H1 (cell line): ENCODE data around the gene EML4. TPM values are rescaled to one million over a fixed set of nuclear protein-coding genes. Genes with fewer than 3 reads are reported as not detected.

Experiments used
- CTCF ChIA-PET: fragments of 300-600 bp; sonication (Branson Sonifier 250); formaldehyde crosslinking; loops from one replicate; lab custom pipeline; 2021; ENCODE audit not compliant: partially characterized antibody; lab: Charles Lee
- POLR2A ChIA-PET: fragments of 300-600 bp; sonication (Branson Sonifier 250); formaldehyde crosslinking; loops from one replicate; lab custom pipeline; 2021; ENCODE audit warnings: inconsistent platforms; ENCODE audit not compliant: partially characterized antibody; lab: Charles Lee
- DNase-seq, 2 experiments: peaks; one replicate each; pipeline versions ENCODE4 v3.0.0 to v3.0.0-alpha.2; 2010 to 2022; ENCODE audit warnings: low spot score in 2 of 2, low read depth in 1 of 2, mixed read lengths in 1 of 2
- FAIRE-seq: peaks from 2 replicates; lab custom pipeline; 2011; peaks lifted over from hg19 to GRCh38; lab: Jason Lieb, UNC
- H2AFZ ChIP-seq: 2 replicates; pipeline ENCODE4 v1.8.1; 2012; ENCODE audit warnings: low read length, inconsistent platforms
- H2AK5ac ChIP-seq: 2 replicates; pipeline ENCODE4 v1.6.1; 2013; ENCODE audit warnings: low read depth, low read length
- H2BK120ac ChIP-seq: replicated peaks from 2 replicates; pipeline ENCODE3; 2013; ENCODE audit warnings: low read depth, low read length, inconsistent platforms
- H2BK12ac ChIP-seq: 2 replicates; pipeline ENCODE4 v1.6.1; 2013; ENCODE audit warnings: low read depth, low read length
- H2BK15ac ChIP-seq: 2 replicates; pipeline ENCODE4 v1.6.1; 2013; ENCODE audit warnings: low read length
- H2BK20ac ChIP-seq: 2 replicates; pipeline ENCODE4 v1.6.1; 2013; ENCODE audit warnings: low read length
- H2BK5ac ChIP-seq: 2 replicates; pipeline ENCODE4 v1.6.1; 2013; ENCODE audit warnings: low read depth, low read length
- H3K14ac ChIP-seq: 2 replicates; pipeline ENCODE4 v1.6.1; 2013; ENCODE audit warnings: inconsistent platforms; ENCODE audit not compliant: insufficient read length
- H3K18ac ChIP-seq: 2 replicates; pipeline ENCODE4 v1.6.1; 2013; ENCODE audit warnings: low read length; ENCODE audit errors: extremely low read depth
- H3K23ac ChIP-seq: 2 replicates; pipeline ENCODE4 v1.6.1; 2013; ENCODE audit warnings: inconsistent platforms; ENCODE audit not compliant: insufficient read length
- H3K23me2 ChIP-seq: 2 replicates; pipeline ENCODE4 v1.6.1; 2013; ENCODE audit warnings: low read depth, low read length
- H3K27ac ChIP-seq: 2 replicates; pipeline ENCODE4 v1.6.1; 2011; ENCODE audit warnings: low read depth, low read length, inconsistent platforms
- H3K27me3 ChIP-seq, 4 experiments: replicated peaks in 1 of 4; 1 replicate in 1 of 4; 2 replicates in 3 of 4; pipeline versions ENCODE4 v1.6.1 to v1.8.1; 2011 to 2013; ENCODE audit warnings: low read length in 3 of 4, mild to moderate bottlenecking in 3 of 4, inconsistent platforms in 2 of 4, mixed read lengths in 2 of 4, moderate library complexity in 1 of 4; ENCODE audit not compliant: control insufficient read depth in 3 of 4, insufficient read depth in 3 of 4; ENCODE audit errors: extremely low read depth in 1 of 4
- H3K36me3 ChIP-seq, 4 experiments: 2 replicates each; pipeline versions ENCODE4 v1.6.1 to v1.8.1; 2011 to 2013; ENCODE audit warnings: mild to moderate bottlenecking in 4 of 4, low read length in 3 of 4, moderate library complexity in 2 of 4, control low read depth in 1 of 4, inconsistent platforms in 1 of 4; ENCODE audit not compliant: insufficient read depth in 4 of 4, control insufficient read depth in 2 of 4
- H3K4ac ChIP-seq: replicated peaks from 2 replicates; pipeline ENCODE3; 2013; ENCODE audit warnings: low read length, low read depth, mixed read lengths, inconsistent platforms; ENCODE audit not compliant: insufficient read length
- H3K4me1 ChIP-seq, 4 experiments: replicated peaks in 1 of 4; 1 replicate in 1 of 4; 2 replicates in 3 of 4; pipeline versions ENCODE4 v1.6.1 to v1.8.1; 2011 to 2013; ENCODE audit warnings: low read length in 3 of 4, inconsistent platforms in 2 of 4, mixed read lengths in 1 of 4; ENCODE audit not compliant: insufficient read depth in 4 of 4, control insufficient read depth in 3 of 4
- H3K4me2 ChIP-seq, 2 experiments: 2 replicates each; pipeline versions ENCODE4 v1.6.1 to v1.8.1; 2011 to 2013; ENCODE audit warnings: low read depth in 2 of 2, low read length in 2 of 2, control low read depth in 1 of 2, inconsistent platforms in 1 of 2, mild to moderate bottlenecking in 1 of 2; ENCODE audit not compliant: insufficient read depth in 1 of 2
- H3K4me3 ChIP-seq, 4 experiments: fragments of 200-600, 300-600 bp in 1 of 4; sonication (generic), shearing (Covaris generic), sonication (Bioruptor Twin) in 1 of 4; 2 replicates each; pipeline versions ENCODE4 v1.5.1 to v1.8.1; 2011 to 2016; ENCODE audit warnings: low read length in 4 of 4, low read depth in 3 of 4, control low read depth in 2 of 4, inconsistent platforms in 2 of 4, mild to moderate bottlenecking in 2 of 4, mixed read lengths in 1 of 4, moderate library complexity in 1 of 4; ENCODE audit not compliant: insufficient read depth in 2 of 4; ENCODE audit errors: extremely low read depth in 1 of 4
- H3K56ac ChIP-seq: replicated peaks from 2 replicates; pipeline ENCODE3; 2013; ENCODE audit warnings: low read depth, mild to moderate bottlenecking, mixed read lengths, low read length, inconsistent platforms; ENCODE audit not compliant: insufficient read length
- H3K79me1 ChIP-seq: 2 replicates; pipeline ENCODE4 v1.6.1; 2013; ENCODE audit warnings: low read depth, low read length, control low read depth
- H3K79me2 ChIP-seq, 2 experiments: 2 replicates each; pipeline versions ENCODE4 v1.6.1 to v1.8.1; 2012 to 2013; ENCODE audit warnings: low read length in 2 of 2, mild to moderate bottlenecking in 2 of 2, inconsistent platforms in 1 of 2; ENCODE audit not compliant: insufficient read depth in 2 of 2, control insufficient read depth in 1 of 2
- H3K9ac ChIP-seq, 4 experiments: replicated peaks in 1 of 4; 1 replicate in 1 of 4; 2 replicates in 3 of 4; pipeline versions ENCODE4 v1.6.1 to v1.8.1; 2011 to 2013; ENCODE audit warnings: low read depth in 3 of 4, low read length in 3 of 4, control low read depth in 2 of 4, mild to moderate bottlenecking in 2 of 4, moderate library complexity in 2 of 4, inconsistent platforms in 1 of 4; ENCODE audit errors: extremely low read depth in 1 of 4
- H3K9me3 ChIP-seq, 2 experiments: 2 replicates each; pipeline versions ENCODE4 v1.6.1 to v1.8.1; 2012 to 2013; ENCODE audit warnings: mild to moderate bottlenecking in 2 of 2, moderate library complexity in 2 of 2, control low read depth in 1 of 2, inconsistent platforms in 1 of 2, low read depth in 1 of 2, low read length in 1 of 2, mixed read lengths in 1 of 2; ENCODE audit not compliant: insufficient read depth in 2 of 2
- H4K20me1 ChIP-seq, 2 experiments: replicated peaks in 1 of 2; 2 replicates each; pipeline versions ENCODE3 to v1.8.1; 2011 to 2013; ENCODE audit warnings: inconsistent platforms in 2 of 2, low read length in 2 of 2, mild to moderate bottlenecking in 1 of 2; ENCODE audit not compliant: insufficient read depth in 2 of 2, control insufficient read depth in 1 of 2
- H4K5ac ChIP-seq: 2 replicates; pipeline ENCODE4 v1.6.1; 2013; ENCODE audit warnings: low read length, low read depth, mixed read lengths, inconsistent platforms; ENCODE audit not compliant: insufficient read length
- H4K8ac ChIP-seq: 2 replicates; pipeline ENCODE4 v1.8.0; 2013; ENCODE audit warnings: mild to moderate bottlenecking, moderate library complexity, low read length, inconsistent platforms; ENCODE audit not compliant: insufficient read depth; ENCODE audit errors: extremely low read depth
- H4K91ac ChIP-seq: replicated peaks from 2 replicates; pipeline ENCODE3; 2013; ENCODE audit warnings: low read length, mixed read lengths, inconsistent platforms; ENCODE audit not compliant: insufficient read length
- BRCA1 ChIP-seq: IDR thresholded peaks from 2 replicates; pipeline ENCODE4 v1.6.1; 2012; ENCODE audit warnings: low read depth, low read length, improper control_type of control experiment
- CHD2 ChIP-seq: IDR thresholded peaks from 2 replicates; pipeline ENCODE4 v1.6.1; 2012; ENCODE audit warnings: low read length, improper control_type of control experiment
- CTBP2 ChIP-seq: IDR thresholded peaks from 2 replicates; pipeline ENCODE4 v1.7.0; 2011; ENCODE audit warnings: borderline replicate concordance, mild to moderate bottlenecking, moderate library complexity, mixed read lengths, low read length; ENCODE audit not compliant: insufficient read depth, insufficient read length
- HDAC2 ChIP-seq, 2 experiments: fragments of 300-600 bp in 1 of 2; sonication (generic) in 1 of 2; IDR thresholded peaks; 2 replicates each; pipeline ENCODE4 v1.6.1; 2011 to 2012; ENCODE audit warnings: low read depth in 2 of 2, low read length in 2 of 2, mild to moderate bottlenecking in 2 of 2, moderate library complexity in 2 of 2, borderline replicate concordance in 1 of 2, inconsistent platforms in 1 of 2
- POU5F1 ChIP-seq: IDR thresholded peaks from 2 replicates; pipeline ENCODE4 v1.6.1; 2011; ENCODE audit warnings: low read depth, mild to moderate bottlenecking, low read length, moderate library complexity
- RXRA ChIP-seq: IDR thresholded peaks from 2 replicates; pipeline ENCODE4 v1.6.1; 2011; ENCODE audit warnings: low read depth, mild to moderate bottlenecking, low read length, moderate library complexity; ENCODE audit not compliant: insufficient read depth
- SUZ12 ChIP-seq: fragments of 200-600 bp; sonication (generic); IDR thresholded peaks from 2 replicates; pipeline ENCODE4 v1.6.1; 2012; ENCODE audit warnings: mild to moderate bottlenecking, inconsistent platforms, low read length, moderate library complexity, mixed read lengths
- WGBS, 2 experiments: shearing (Covaris generic) in 1 of 2; methylation state at CpG; one replicate each; pipeline versions ENCODE4 v1.1.6 to v1.1.7; 2013 to 2015; ENCODE audit warnings: low lambda C conversion rate in 2 of 2, mixed read lengths in 2 of 2, inconsistent platforms in 1 of 2, low coverage in 1 of 2, missing lambda C conversion rate in 1 of 2; ENCODE audit not compliant: insufficient replicate concordance in 2 of 2, insufficient coverage in 1 of 2, insufficient read length in 1 of 2; ENCODE audit errors: extremely low coverage in 1 of 2, missing lambda C conversion rate in 1 of 2; 5-methylcytosine and 5-hydroxymethylcytosine counted together
- polyA plus RNA-seq, 7 experiments: library from polyadenylated mRNA; depleted of rRNA in 3 of 7; stranded (reverse) in 5 of 7; unstranded in 2 of 7; fragments of >200 nt in 5 of 7; fragments of 200-250 nt in 2 of 7; gene quantifications; 1 replicate in 5 of 7; 2 replicates in 1 of 7; 4 replicates in 1 of 7; pipeline versions ENCODE4 v1.2.1 to v1.2.3, GENCODE V29; 2011 to 2013; ENCODE audit warnings: missing spikeins in 2 of 7, mixed read lengths in 2 of 7
- total RNA-seq: library from RNA; stranded (reverse); fragmentation: NEBNext Ultra II Directional; extraction: Animal tissue kit (Norgen Biotek cat#: 25700); gene quantifications from 2 replicates; pipeline ENCODE4 v1.2.1, GENCODE V29; 2021

The EML4 gene
- total and polyA plus RNA-seq, 2 of the 8 experiments (the other 6 are each of a cell fraction or from before 2014, with no cell fraction given): 50.1 to 104 TPM

GRCh38 chr2:42139101-42139500 is 30.1 kb upstream of the EML4 start:
- H3K4me3 ChIP-seq: no peak overlapping the region
- no peaks in the 10 kb centered on the region for H3K36me3 ChIP-seq
- no peaks in the 10 kb centered on the region for H4K20me1 ChIP-seq
- H3K4me2 ChIP-seq: no peak overlapping the region
- WGBS, 2 experiments: 96% methylated on average over 3 of the region's 3 CpGs; no CpG with 5 or more reads in 1 of the 2 experiments
- H3K23ac ChIP-seq: no peak overlapping the region
- no peaks in the 10 kb centered on the region for H3K79me2 ChIP-seq
- H2BK12ac ChIP-seq: no peak overlapping the region
- no peaks in the 10 kb centered on the region for H3K79me1 ChIP-seq
- no peaks in the 10 kb centered on the region for H3K9me3 ChIP-seq
- H3K14ac ChIP-seq: no peak overlapping the region
- H3K56ac ChIP-seq: no peak overlapping the region
- no peak overlapping the region for H2BK20ac ChIP-seq
- H4K5ac ChIP-seq: no peak overlapping the region
- no peak overlapping the region for H4K91ac ChIP-seq
- no peak for FAIRE-seq
- H2AK5ac ChIP-seq: no peak overlapping the region
- H3K9ac ChIP-seq: no peak overlapping the region
- ChIA-PET CTCF (interaction anchor here (0.7 to 1.4 kb wide), 4 partner anchors 14 to 299 kb away, joined by 3 to 4 read pairs (median 3); no protein-coding TSS in a partner anchor), POLR2A (interaction anchor here (0.8 kb wide), 1 partner anchor 33 kb away, joined by 3 read pairs; no protein-coding TSS in a partner anchor)
- H2BK15ac ChIP-seq: no peak overlapping the region
- no peak overlapping the region for H4K8ac ChIP-seq
- no peak overlapping the region for H2BK5ac ChIP-seq
- no peak overlapping the region for H2AFZ ChIP-seq
- H3K23me2 ChIP-seq: peaks cover 5% of the 10 kb centered on the region; the same call in 1 of the 2 replicates
- no peak overlapping the region for H3K4ac ChIP-seq
- TF ChIP-seq CTBP2 (no peak), POU5F1 (no peak), CHD2 (no peak), HDAC2 (IDR thresholded peaks at IDR 0.05; ENCODE audit: borderline replicate concordance in 1 of 2, low read depth in 2 of 2, low read length in 2 of 2) (no peak), SUZ12 (no peak), BRCA1 (no peak), RXRA (no peak)
- peaks cover 0 to 17% (median 8%) of the 10 kb centered on the region in 4 experiments; a peak in 5 of 7 replicates for H3K4me1 ChIP-seq
- no peak overlapping the region for H3K18ac ChIP-seq
- H2BK120ac ChIP-seq: no peak overlapping the region
- DNase-seq: no peak
- no peaks in the 10 kb centered on the region for H3K27me3 ChIP-seq
- no peak overlapping the region for H3K27ac ChIP-seq
